ENCODE data around the gene LMX1A.

LMX1A gene

GRCh38 chr1:165353731-165354671 lies 2.5 kb downstream of the LMX1A start:
- no peak for DNase-seq (ENCODE audit: low read depth)
- TF ChIP-seq CTCF (IDR thresholded peaks at IDR 0.05; ENCODE audit: insufficient read depth, low read depth, low read length, missing control alignments), result no peak
- H3K4me3 ChIP-seq (ENCODE audit: low read depth, low read length), result no peak overlapping the region

GRCh38 chr1:165352442-165353293 lies 3.8 kb downstream of the LMX1A start:
- no peak for DNase-seq (ENCODE audit: low read depth)
- TF ChIP-seq CTCF (IDR thresholded peaks at IDR 0.05; ENCODE audit: insufficient read depth, low read depth, low read length, missing control alignments), result no peak
- no peak overlapping the region for H3K4me3 ChIP-seq (ENCODE audit: low read depth, low read length)

GRCh38 chr1:165351863-165352441 lies 4.6 kb downstream of the LMX1A start:
- DNase-seq (ENCODE audit: low read depth), result no peak

GRCh38 chr1:165350840-165351239 lies 5.7 kb downstream of the LMX1A start:
- no peak overlapping the region for H3K4me3 ChIP-seq (ENCODE audit: low read depth, low read length)
- no peak for TF ChIP-seq CTCF (IDR thresholded peaks at IDR 0.05; ENCODE audit: insufficient read depth, low read depth, low read length, missing control alignments)
- DNase-seq (ENCODE audit: low read depth), result no peak

More at GRCh38 chr1:165351863-165352441, 4.6 kb downstream of the LMX1A start:
- no peak overlapping the region for H3K4me3 ChIP-seq (ENCODE audit: low read depth, low read length)
- no peak for TF ChIP-seq CTCF (IDR thresholded peaks at IDR 0.05; ENCODE audit: insufficient read depth, low read depth, low read length, missing control alignments)

- no peak for DNase-seq (ENCODE audit: low read depth)
- TF ChIP-seq CTCF (IDR thresholded peaks at IDR 0.05; ENCODE audit: insufficient read depth, low read depth, low read length, missing control alignments), result no peak
- no peak overlapping the region for H3K4me3 ChIP-seq (ENCODE audit: low read depth, low read length)
Observed at GRCh38 chr1:165345502-165345901, 11.0 kb downstream of the LMX1A start.

GRCh38 chr1:165344736-165345135 lies 11.8 kb downstream of the LMX1A start:
- no peak overlapping the region for H3K4me3 ChIP-seq (ENCODE audit: low read depth, low read length)
- no peak for DNase-seq (ENCODE audit: low read depth)
- TF ChIP-seq CTCF (IDR thresholded peaks at IDR 0.05; ENCODE audit: insufficient read depth, low read depth, low read length, missing control alignments), result no peak

Data from GM12865 (cell line).